ENCODE data around the gene PRKAG1.

GRCh38 chr12:49052451-49053208, 34.1 kb upstream of the PRKAG1 start:
- TF ChIP-seq CTCF (IDR thresholded peaks at IDR 0.05) (no peak), POLR2A (IDR thresholded peaks at IDR 0.05; ENCODE audit: low read depth) (no peak), EP300 (IDR thresholded peaks at IDR 0.05) (no peak)
